Activated CD8-positive, alpha-beta memory T cell treated with anti-CD3 and anti-CD28 coated beads for 36 hours (primary cell): ENCODE results near the gene ROBO2. TPM values are rescaled to one million over a fixed set of nuclear protein-coding genes. Genes with fewer than 3 reads are reported as not detected.

Experiments
- CTCF ChIA-PET: fragments of 350-600 bp; sonication (Branson Sonifier 250); formaldehyde crosslinking; loops from one replicate; lab custom pipeline; 2021; ENCODE audit warnings: antibody characterized with exemption; lab: Charles Lee
- POLR2A ChIA-PET: fragments of 350-600 bp; sonication (Branson Sonifier 250); formaldehyde crosslinking; loops from one replicate; lab custom pipeline; 2021; ENCODE audit warnings: antibody characterized with exemption; lab: Charles Lee
- total RNA-seq, 2 experiments: library from RNA; stranded (reverse); gene quantifications; one replicate each; pipeline ENCODE4 v1.2.3, GENCODE V29; 2021

Gene ROBO2
- total RNA-seq, 2 experiments from 2014 or later: not detected

DNA sequence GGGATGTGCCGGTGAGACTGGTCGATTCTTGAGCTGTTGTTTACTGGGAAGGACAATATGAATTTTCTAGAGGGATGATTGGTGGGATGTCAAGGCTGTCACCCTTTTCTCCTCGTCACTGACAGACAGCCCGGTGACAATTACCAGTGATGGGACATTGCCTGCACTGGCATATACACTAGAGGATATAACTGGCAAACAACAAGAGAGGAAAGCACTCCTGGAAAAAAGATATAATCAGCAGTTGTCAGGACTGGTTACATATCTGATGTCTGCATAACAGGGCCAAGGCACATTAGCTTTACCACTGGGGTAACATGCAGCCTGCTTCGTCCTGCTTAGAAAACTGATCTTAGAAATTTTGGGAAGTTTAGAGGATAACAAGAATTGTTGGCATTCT is 131.1 kb downstream of the ROBO2 start:
- ChIA-PET CTCF (no interaction called here), POLR2A (interaction anchor here (0.8 kb wide), 1 partner anchor 60 kb away, joined by 3 read pairs; no protein-coding TSS in a partner anchor)

DNA sequence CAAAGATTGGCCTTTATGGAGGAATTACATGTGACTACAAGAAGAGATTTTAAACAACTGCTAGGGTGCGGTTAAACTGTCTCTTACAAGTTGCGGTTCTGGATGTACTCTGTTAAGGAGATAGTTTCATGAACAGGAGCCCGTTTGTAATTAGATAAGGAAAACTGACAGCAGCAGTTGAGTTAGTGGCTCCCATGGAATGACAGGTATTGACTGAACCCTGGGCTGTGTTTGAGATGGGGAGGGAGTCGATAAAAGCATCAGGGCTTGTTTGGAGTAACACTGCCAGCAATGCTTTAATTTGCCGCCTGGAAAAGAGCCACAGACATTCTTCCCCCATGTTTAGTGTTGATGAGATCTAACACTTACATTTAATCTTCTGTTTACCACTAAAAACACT is 139.9 kb downstream of the ROBO2 start:
- POLR2A ChIA-PET: no interaction called here
- CTCF ChIA-PET: no interaction called here

DNA sequence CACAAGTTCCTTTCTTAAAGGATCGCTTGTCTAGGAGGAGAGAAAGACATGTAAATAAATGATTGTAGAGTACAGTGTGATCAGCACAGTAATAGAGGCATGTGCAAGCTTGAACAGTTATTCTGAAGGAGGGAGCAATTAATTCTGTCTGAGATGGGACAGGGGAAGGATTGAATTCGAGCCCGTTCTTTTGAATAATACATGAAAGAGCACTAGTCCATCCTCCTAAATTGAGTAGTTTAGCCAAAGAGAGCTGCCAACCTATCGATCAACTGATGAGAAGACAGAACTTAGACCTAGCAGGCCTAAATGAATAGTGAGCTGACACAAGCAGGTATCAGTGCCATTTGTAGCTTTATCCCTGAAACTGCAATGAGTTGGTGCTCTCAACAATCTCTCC is 142.4 kb downstream of the ROBO2 start:
- POLR2A ChIA-PET: no interaction called here
- CTCF ChIA-PET: no interaction called here

DNA sequence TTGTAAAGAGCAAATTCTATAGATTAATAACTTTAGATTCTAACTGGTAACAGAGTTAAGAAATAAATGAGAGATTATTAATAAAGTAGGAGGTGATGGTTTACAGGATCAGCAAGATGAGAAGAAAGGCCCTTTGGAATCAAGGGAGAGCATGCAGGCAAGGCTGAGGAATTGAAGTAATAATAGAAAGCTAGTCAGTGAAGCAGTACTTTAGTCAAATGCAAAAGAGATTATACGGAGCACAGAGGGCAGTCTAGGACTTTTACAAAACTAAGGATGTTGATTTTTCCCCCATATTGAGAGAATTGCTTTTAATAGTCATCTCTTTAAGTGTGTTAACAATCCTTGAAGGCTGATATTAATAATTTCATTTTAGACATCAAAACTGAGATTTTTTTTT is 146.4 kb downstream of the ROBO2 start:
- CTCF ChIA-PET: no interaction called here
- POLR2A ChIA-PET: no interaction called here

DNA sequence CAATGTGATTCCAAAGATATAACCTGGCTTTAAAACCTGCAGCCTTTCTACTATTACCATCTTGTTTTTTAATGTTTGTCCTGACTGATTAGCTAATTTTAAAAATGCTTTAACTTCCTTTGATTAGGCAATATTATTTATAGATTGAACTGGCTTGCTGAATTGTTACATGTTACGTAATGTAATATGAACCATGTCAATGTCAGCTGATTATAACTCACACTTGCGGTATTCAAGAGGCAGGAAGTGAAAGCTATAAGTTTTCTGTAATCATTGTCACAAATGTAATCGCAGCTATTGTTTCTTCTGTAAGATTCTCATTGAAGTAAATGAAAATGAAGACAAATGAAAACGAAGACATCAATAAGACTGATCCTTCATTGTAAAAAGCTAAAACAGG is 146.8 kb downstream of the ROBO2 start:
- POLR2A ChIA-PET: no interaction called here
- CTCF ChIA-PET: no interaction called here

DNA sequence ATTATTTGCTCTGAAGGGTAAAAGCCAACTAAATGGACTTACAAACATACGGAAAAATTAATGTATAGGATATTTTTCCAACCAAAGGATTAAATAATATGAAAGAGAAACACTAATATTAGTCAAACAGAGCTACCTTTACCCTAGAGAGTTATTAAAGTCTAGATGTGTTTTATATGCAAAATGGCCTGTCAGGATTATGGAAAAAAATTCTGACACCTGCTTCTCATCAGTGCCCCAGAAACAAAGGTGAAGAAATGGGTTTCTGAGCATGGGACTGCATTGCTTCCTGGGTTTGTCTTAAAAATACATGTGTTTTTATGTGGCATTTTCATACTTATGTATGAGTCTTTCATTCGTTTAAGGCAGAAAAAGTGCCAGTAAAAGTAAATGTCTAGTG is 148.3 kb downstream of the ROBO2 start:
- ChIA-PET POLR2A (no interaction called here), CTCF (no interaction called here)

DNA sequence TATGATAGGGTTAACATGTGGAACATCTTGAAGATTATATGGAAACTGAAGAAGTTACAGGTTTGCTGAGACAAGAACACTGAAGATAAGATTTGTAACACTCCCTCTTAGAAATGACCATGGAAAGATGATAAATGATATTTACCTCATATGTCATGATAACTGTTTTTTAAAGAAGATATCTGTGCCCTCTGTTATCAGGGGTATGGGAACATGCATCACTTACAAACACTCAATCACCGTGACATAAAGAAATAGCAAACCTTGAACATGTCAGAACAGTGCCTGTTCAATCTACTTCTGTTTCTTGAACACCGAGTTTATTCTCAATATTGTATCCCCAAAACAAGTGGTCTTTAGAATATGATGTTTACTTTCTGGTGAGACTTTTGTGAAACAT is 149.4 kb downstream of the ROBO2 start:
- ChIA-PET CTCF (no interaction called here), POLR2A (no interaction called here)

DNA sequence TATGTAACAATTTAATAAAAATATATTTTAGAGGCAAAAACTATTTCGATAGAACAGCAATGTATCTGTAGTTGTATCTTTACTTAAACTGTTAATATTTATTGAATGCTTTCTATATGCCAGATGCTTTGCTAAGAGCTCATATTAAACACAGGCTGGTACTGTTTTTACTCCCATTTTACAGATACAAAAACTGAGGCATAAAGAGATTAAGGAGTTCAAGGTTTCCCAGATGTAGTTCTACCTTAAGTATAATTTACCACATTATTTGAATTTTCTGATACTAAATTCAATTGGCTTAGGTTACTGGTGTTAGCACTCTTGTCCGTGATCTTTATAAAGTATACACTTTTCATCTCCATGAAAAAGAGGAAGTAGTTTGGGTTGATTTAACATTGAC is 149.8 kb downstream of the ROBO2 start:
- ChIA-PET POLR2A (no interaction called here), CTCF (no interaction called here)

DNA sequence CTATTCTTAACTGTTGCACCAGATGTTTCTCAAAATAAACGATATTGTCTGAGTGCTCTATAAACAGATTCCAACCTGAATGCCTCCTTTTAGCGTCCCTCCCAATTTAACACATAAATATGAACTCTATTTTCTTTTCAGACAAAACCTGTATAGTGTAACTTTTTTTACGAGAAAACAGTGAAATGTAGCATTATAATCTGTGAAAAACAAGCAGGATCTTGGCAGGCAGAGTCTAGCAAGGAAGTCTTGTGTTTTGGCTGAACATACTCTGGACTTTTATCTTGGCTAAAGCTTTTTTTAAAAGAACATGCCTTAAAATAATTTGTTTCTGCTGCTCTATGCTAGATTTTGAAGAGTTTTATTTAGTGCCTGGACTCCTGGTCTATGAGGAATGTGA is 150.5 kb downstream of the ROBO2 start:
- ChIA-PET CTCF (no interaction called here), POLR2A (no interaction called here)

DNA sequence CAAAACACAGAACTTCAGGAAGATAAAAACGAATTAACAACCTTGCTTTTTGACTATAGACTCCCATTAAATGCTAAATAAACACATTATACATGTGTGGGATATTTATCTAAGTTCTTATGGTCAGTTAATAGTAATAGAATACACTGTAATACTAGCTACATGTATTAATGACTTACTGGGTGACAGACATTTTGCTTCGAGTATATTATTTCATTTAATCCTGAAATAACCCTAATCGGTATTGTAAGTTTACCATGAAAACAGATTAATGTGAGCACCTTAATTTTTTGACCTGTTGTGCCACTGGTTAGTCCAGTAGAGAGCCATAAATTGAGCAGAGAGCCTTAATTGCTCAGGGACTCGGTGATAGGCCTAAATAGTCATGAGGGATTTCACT is 151.1 kb downstream of the ROBO2 start:
- ChIA-PET POLR2A (no interaction called here), CTCF (no interaction called here)

DNA sequence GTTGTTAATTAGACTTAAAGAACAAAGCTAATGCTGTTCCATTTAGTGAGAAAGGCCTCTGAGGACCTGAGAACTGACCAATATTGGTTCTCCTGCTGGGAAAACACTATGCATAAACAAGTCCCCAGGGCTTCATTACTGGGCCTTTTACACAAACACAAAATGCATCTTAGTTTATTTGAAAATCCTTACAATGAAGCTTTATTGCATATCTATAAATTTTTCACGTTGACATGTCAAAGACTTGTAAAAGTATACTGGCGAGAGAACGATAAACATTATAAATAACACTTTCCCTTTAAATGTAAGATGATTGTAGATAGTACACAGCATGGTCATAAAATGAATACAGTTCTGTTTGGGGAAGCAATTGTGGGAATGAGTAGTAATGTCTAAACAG is 151.7 kb downstream of the ROBO2 start:
- CTCF ChIA-PET: no interaction called here
- POLR2A ChIA-PET: no interaction called here

DNA sequence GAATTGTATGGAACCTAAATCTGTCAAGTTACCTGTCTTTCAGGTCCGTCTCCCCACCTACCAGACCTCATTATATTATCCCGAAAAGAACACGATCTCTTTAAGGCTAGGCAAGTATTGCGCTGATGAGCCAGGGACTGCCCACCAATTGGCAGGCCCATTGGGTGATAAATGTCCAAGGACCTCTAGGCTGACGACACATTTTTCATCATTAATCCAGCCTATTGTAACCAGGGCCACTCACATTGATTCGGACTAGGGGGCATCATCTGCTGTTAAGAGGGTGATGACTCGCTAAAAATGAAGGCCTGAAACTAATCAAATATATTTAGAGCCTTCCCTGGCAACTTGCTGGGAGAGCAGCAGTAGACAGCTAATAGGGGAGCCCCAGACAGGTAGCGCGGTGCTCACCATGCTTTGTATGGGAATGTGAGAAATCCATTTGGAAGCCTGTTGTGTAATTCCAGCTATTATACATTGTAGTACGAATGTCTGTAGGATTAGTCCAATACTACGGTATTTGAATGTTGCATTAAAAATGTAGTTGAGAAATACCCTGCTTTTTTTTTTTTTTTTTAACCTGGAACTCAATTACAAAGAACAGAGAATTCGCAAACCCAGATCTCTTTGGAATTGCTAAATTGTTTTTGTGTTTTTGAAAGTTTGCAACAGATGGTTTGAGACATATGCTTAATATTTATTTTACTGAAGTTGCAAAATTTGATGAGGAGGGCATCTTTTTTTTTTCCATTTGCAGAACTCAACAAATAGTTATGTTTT is 156.1 kb downstream of the ROBO2 start:
- ChIA-PET POLR2A (no interaction called here), CTCF (no interaction called here)

DNA sequence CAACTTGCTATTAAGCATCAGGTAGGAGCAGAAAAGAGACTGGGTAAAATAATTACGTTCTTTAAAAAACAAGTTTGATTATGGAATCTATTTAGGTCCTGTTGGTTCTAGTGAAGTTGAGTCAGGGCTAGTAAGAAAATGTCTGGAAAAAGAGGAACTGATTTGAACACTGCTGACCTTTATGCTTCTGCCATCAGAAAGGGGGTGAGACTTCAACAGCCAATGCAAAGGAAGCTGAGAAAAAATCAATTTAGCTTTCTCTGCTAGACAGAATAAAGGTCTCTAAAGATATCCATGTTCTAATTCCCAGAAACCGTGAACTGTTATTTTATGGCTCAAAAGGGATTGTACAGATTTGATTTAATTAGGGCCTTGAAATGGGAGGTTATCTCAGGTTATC is 157.5 kb downstream of the ROBO2 start:
- POLR2A ChIA-PET: no interaction called here
- CTCF ChIA-PET: no interaction called here

DNA sequence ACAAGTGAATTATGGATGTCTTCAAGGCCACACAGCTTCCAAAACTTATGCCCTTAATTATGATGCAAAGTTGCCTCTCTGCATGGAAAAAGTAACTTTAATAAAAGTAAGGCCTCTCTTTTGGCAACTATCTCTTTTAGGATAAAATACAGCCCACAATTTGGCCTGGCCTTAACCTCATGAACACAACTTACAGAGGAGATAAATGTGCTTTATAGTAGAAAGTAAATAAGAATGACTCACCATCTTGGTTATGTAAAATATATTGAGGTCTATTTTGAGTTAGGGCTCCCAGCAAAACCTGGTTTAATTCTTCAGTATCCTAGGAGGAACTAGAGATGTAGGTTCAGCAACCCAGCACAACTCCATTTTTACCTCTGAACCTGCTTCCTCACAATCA is 164.0 kb downstream of the ROBO2 start:
- CTCF ChIA-PET: no interaction called here
- POLR2A ChIA-PET: no interaction called here

DNA sequence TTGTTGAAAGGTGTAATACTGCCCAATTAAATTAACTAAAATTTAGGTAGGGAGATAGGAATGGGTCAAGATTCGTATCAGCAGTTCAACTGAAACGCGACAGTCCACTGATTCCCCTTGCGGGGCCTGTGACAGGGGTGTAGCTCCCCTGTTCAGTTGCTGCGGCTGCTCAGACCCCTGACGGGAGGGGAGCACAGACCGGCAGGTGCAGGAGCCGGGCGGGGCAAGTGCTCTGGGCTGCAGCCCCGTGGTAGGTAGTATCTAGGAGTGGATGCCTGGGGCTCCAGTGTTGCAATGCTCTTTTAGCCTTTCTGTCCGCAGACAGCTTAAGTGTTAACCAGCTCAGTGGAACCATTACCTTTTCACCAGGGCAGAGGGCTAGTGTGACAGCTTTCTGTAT is 164.9 kb downstream of the ROBO2 start:
- ChIA-PET CTCF (no interaction called here), POLR2A (no interaction called here)

DNA sequence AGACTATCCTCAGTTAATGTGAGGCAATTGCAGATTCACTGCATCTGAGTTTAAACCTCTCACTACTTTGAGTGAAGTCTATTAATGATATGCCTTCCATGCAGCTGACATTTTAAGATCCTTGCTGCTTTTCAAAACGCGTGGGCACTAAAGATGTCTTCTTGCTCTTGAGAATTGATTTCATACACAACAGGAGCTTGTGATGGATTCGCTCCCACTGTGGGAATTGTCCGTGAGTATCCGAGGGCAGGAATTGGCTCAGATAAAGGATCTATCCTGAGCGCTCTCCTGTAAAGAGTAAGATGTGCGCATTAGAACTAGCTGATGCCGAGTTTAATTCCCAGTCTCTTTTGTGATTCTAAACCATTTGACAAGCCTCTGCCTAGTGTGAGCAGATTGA is 167.9 kb downstream of the ROBO2 start:
- CTCF ChIA-PET: no interaction called here

DNA sequence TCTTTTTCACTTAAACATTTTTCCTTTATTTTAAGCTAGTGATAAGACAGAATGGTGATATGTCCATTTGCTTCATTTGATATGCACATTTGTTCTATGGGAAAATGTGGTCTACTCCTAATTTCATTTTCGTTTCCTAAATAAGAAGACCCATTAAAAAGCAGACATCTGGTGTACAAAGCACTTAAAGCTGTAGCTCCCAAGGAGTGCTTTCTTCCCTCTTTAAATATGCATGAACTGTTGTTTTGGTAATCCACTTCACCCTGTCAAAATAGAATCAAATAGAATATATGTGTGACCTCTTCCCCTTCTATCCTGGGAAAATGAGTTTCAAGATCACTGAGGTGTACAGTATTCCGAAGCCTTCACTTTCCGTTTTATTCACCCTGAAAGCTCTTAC is 182.8 kb downstream of the ROBO2 start:
- ChIA-PET POLR2A (no interaction called here), CTCF (no interaction called here)

More for the DNA sequence above, 167.9 kb downstream of the ROBO2 start:
- POLR2A ChIA-PET: no interaction called here

DNA sequence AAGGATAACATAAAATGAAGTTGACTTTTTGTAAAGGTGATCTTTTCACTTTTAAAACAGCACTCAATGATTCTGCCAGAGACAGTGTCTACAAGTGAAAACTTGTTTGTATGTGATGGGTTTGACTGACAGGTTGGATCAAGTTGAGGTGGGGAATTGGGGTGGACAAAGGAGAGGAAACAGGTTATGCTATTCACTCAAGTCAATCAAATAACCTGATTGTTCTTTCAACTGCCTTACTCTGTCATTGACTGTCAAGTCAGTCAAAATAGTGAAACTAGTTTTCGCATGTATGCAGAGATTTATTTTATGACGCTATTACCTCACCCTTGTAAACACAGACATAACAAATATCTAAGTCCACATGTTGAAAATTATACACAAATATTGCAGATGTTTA is 187.7 kb downstream of the ROBO2 start:
- POLR2A ChIA-PET: no interaction called here
- CTCF ChIA-PET: no interaction called here

DNA sequence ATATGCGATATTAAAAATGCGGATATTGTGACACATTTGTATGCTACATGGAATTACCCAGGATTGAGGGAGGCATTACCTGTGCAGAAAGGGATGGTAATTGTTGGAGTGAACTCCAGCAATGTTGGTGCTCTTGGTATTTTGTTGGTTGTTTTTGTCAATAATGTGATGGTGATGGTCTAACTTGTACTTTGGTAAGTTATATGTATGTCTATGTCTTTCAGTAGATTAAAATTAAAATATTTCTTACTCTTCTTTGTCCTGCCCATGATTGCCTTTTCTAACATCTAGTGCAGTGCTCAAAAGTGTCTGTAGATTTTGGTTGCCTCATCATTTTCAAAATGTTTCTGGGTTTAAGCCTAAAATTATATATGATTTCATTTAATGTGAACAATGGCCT is 192.7 kb downstream of the ROBO2 start:
- POLR2A ChIA-PET: no interaction called here
- CTCF ChIA-PET: no interaction called here

DNA sequence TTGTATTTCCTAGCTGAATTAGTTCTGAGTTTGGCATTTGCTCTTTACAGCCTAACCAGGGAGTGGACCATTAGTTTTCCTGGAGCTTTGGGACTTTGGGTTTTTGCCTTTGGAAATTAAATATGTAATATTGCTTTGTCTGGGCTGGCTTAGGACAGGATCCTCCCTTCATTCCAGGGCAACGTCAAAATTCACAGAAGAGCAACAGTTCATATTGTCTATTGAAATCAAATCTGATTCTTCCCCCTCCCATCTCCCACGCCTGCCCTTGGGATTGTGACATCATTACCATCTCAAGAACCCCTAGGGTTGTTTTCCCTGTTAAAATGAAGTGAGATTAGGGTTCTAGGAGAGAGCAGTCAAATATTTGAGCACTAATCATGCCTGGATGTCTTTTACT is 194.1 kb downstream of the ROBO2 start:
- POLR2A ChIA-PET: no interaction called here
- CTCF ChIA-PET: no interaction called here

DNA sequence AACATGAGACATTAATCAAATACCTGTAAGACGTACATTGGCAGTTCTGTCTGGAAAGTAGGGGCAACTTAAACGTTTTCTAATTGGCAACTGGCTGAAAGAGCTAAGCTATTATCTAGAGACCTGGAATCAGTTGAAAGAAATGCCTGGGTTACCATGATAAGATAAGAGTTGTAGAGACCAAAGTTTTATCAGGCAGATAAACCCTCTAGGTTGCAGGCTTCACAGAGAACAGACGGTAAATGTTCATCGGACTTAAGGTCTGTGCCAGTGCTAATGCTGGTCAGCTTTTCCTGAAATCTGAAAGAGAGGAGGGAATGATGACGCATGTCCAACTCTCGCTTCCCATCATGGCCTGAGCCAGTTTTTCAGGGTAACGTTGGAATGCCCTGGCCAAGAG is 196.2 kb downstream of the ROBO2 start:
- ChIA-PET POLR2A (no interaction called here), CTCF (no interaction called here)

DNA sequence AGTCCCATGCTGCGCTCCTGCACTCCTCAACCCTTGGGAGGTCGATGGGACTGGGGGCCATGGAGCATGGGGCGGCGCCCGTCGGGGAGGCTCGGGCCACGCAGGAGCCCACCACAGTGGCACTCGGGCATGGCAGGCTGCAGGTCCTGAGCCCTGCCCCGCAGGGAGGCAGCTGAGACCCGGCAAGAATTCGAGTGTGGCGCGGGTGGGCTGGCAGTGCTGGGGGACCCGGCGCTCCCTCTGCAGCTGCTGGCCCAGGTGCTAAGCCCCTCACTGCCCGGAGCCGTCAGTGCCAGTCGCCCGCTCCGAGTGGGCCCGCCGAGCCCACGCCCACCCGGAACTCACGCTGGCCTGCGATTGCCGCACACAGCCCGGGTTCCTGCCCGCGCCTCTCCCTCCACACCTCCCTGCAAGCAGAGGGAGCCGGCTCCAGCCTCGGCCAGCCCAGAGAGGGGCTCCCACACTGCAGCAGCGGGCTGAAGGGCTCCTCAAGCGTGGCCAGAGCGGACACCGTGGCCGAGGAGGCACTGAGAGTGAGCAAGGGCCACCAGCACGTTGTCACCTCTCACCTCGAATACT is 200.3 kb downstream of the ROBO2 start:
- ChIA-PET POLR2A (no interaction called here), CTCF (no interaction called here)
